LNCaP clone FGC (cell line): ENCODE results near the gene GRIA3.

Experiments
- DNase-seq: peaks from one replicate; pipeline ENCODE4 v3.0.0-alpha.2; 2011; ENCODE audit warnings: low read depth
- H3K4me3 ChIP-seq: 2 replicates; pipeline ENCODE4 v1.5.1; 2011; ENCODE audit warnings: mild to moderate bottlenecking, low read depth, low read length, control low read depth
- TF ChIP-seq, protein P1 (sequence below): IDR thresholded peaks from 2 replicates; pipeline ENCODE4 v1.5.1; 2012; ENCODE audit warnings: mild to moderate bottlenecking; ENCODE audit not compliant: control insufficient read depth, insufficient read depth; ENCODE audit errors: extremely low read depth

The GRIA3 gene

GRCh38 chrX:123263270-123263669 is 79.2 kb downstream of the GRIA3 start:
- no peak overlapping the region for H3K4me3 ChIP-seq
- TF ChIP-seq, protein P1, sequence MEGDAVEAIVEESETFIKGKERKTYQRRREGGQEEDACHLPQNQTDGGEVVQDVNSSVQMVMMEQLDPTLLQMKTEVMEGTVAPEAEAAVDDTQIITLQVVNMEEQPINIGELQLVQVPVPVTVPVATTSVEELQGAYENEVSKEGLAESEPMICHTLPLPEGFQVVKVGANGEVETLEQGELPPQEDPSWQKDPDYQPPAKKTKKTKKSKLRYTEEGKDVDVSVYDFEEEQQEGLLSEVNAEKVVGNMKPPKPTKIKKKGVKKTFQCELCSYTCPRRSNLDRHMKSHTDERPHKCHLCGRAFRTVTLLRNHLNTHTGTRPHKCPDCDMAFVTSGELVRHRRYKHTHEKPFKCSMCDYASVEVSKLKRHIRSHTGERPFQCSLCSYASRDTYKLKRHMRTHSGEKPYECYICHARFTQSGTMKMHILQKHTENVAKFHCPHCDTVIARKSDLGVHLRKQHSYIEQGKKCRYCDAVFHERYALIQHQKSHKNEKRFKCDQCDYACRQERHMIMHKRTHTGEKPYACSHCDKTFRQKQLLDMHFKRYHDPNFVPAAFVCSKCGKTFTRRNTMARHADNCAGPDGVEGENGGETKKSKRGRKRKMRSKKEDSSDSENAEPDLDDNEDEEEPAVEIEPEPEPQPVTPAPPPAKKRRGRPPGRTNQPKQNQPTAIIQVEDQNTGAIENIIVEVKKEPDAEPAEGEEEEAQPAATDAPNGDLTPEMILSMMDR = no peak
- DNase-seq = no peak

DNA sequence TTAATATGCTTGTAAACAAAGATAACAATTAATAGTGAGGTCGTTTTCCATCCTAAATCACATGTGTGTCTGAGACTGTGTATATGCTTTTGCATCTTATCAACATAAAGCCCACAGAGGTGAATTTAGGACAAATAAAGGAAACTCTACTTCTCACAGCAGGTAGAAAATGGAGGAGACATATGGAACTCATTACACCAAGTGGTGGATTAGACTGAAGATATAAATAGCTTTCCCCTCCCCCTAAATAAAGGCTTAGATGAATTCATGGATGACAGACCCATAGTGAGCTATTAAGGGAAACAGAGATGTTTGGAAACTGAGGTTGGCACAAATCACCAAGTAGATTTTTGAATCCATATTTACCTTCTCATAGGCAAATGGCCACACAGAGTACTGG is 79.7 kb downstream of the GRIA3 start:
- DNase-seq = no peak
- TF ChIP-seq, protein P1 = no peak
- H3K4me3 ChIP-seq = no peak overlapping the region

GRCh38 chrX:123267220-123267619 is 83.1 kb downstream of the GRIA3 start:
- DNase-seq = no peak
- no peak overlapping the region for H3K4me3 ChIP-seq
- TF ChIP-seq, protein P1 = no peak

- DNase-seq = no peak
- TF ChIP-seq, protein P1 = no peak
- H3K4me3 ChIP-seq = no peak overlapping the region
These were observed 87.8 kb downstream of the GRIA3 start for GRCh38 chrX:123271902-123272301.

GRCh38 chrX:123272630-123273029 is 88.6 kb downstream of the GRIA3 start:
- DNase-seq = no peak
- no peak overlapping the region for H3K4me3 ChIP-seq
- TF ChIP-seq, protein P1 = no peak

- H3K4me3 ChIP-seq = no peak overlapping the region
- TF ChIP-seq, protein P1 = no peak
- no peak for DNase-seq
These were observed 90.7 kb downstream of the GRIA3 start for GRCh38 chrX:123274796-123275195.

GRCh38 chrX:123277347-123277746 is 93.3 kb downstream of the GRIA3 start:
- DNase-seq = no peak
- no peak overlapping the region for H3K4me3 ChIP-seq
- TF ChIP-seq, protein P1 = no peak
